SK-N-MC (cell line): ENCODE data around the gene HRH4.

Experiments used
- DNase-seq: peaks from one replicate; pipeline ENCODE4 v3.0.0-alpha.2; 2011; ENCODE audit warnings: low read depth, low spot score
- H3K27ac ChIP-seq: fragments of 200-600 bp; sonication (generic); 2 replicates; pipeline ENCODE4 v1.5.1; 2016; ENCODE audit warnings: mixed run types
- H3K36me3 ChIP-seq: fragments of 200-600 bp; sonication (generic); 2 replicates; pipeline ENCODE4 v1.6.1; 2017; ENCODE audit warnings: antibody characterized with exemption, low read length, mixed read lengths; ENCODE audit not compliant: insufficient read depth
- H3K4me3 ChIP-seq: fragments of 200-600 bp; sonication (generic); 2 replicates; pipeline ENCODE4 v1.5.1; 2016
- H3K9ac ChIP-seq: fragments of 200-600 bp; sonication (generic); 2 replicates; pipeline ENCODE4 v1.8.0; 2017; ENCODE audit warnings: mixed run types, mixed read lengths; ENCODE audit not compliant: insufficient read length
- H3K9me3 ChIP-seq: fragments of 200-600 bp; sonication (generic); 2 replicates; pipeline ENCODE4 v1.6.1; 2017; ENCODE audit warnings: low read depth, mild to moderate bottlenecking, antibody characterized with exemption, low read length, moderate library complexity, mixed read lengths
- EZH2 ChIP-seq: fragments of 200-600 bp; sonication (generic); IDR thresholded peaks from one replicate; pipeline ENCODE4 v1.6.1; 2017; ENCODE audit warnings: antibody characterized with exemption
- FOXP2 ChIP-seq: optimal IDR thresholded peaks from 2 replicates; pipeline ENCODE3; 2011; ENCODE audit warnings: mild to moderate bottlenecking, moderate library complexity; ENCODE audit not compliant: insufficient read depth; ENCODE audit errors: extremely low read length, control extremely low read depth
- POLR2AphosphoS5 ChIP-seq: IDR thresholded peaks from 2 replicates; pipeline ENCODE4 v1.6.1; 2012; ENCODE audit warnings: mild to moderate bottlenecking, low read depth, low read length, borderline replicate concordance

HRH4 gene

DNA sequence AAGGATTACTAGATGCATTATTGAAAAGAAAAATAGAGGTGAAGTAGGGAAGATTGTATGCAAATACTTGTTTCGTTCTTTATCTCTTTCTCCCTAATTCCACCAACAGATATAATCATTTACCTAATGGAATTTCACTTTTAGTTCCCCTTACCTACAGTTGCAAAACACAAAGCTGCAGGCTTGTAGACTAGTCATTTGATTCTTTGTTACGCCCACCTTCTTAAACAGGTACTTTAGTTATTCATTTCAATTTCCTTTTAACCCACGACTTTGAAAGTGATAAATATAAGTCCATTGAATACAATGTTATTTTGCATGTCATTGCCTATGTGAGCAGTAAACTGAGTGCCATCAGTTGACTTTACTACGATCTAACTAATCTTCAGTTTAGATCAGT lies 3.9 kb upstream of the HRH4 start:
- H3K4me3 ChIP-seq = no peak overlapping the region
- DNase-seq = no peak
- no peaks in the 10 kb centered on the region for H3K9me3 ChIP-seq
- no peak for TF ChIP-seq EZH2
- no peak for TF ChIP-seq POLR2AphosphoS5
- TF ChIP-seq FOXP2 = no peak
- no peak overlapping the region for H3K9ac ChIP-seq
- H3K36me3 ChIP-seq = peaks cover 4% of the 10 kb centered on the region; the same call in 1 of the 2 replicates
- H3K27ac ChIP-seq = no peak overlapping the region

DNA sequence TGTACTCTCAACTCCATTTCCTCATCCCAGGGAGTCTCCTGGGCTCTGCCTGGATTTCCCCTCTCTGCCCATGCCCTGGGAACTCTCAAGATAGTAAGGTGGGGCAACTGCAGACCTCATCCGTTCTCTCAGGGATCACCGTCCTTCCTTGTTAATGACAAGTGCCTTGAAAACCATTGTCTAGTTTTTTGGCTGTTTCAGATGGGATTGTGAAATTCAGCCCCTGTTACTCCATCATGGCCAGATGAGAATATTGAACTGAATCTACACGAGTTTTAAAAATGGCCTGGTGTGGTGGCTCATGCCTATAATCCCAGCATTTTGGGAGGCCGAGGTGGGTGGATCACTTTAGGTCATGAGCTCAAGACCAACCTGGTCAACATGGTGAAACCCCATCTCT lies 665 bp upstream of the HRH4 start:
- TF ChIP-seq FOXP2 (no peak), EZH2 (no peak), POLR2AphosphoS5 (no peak)
- Histone ChIP-seq H3K36me3 (no peaks in the 10 kb centered on the region; the same call in 1 of the 2 replicates), H3K27ac (no peak overlapping the region), H3K9ac (no peak overlapping the region), H3K4me3 (no peak overlapping the region), H3K9me3 (no peaks in the 10 kb centered on the region)
- DNase-seq = no peak

DNA sequence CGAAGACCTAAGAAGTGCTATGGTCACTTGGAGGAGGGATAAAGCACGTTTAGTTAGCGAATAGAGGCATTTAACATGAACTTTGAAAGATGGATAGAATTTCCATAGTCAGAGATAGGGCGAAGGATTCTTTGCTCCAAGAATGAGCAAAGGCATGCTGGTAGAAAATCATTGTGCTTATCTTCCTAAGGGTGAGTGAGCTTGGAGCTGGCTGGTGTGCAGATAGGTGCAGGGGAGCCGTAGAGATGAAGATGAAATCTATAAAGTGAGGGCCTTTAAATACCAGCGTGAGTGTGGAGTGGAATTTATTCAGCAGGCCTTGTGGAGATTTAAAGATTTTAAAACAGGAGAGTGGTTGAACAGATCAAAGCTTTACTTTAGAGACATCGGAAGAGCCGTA lies 1.6 kb downstream of the HRH4 start:
- TF ChIP-seq EZH2 (no peak), FOXP2 (no peak), POLR2AphosphoS5 (no peak)
- H3K27ac ChIP-seq = no peak overlapping the region
- H3K4me3 ChIP-seq = no peak overlapping the region
- DNase-seq = no peak
- no peaks in the 10 kb centered on the region for H3K36me3 ChIP-seq
- H3K9ac ChIP-seq = no peak overlapping the region
- no peaks in the 10 kb centered on the region for H3K9me3 ChIP-seq

DNA sequence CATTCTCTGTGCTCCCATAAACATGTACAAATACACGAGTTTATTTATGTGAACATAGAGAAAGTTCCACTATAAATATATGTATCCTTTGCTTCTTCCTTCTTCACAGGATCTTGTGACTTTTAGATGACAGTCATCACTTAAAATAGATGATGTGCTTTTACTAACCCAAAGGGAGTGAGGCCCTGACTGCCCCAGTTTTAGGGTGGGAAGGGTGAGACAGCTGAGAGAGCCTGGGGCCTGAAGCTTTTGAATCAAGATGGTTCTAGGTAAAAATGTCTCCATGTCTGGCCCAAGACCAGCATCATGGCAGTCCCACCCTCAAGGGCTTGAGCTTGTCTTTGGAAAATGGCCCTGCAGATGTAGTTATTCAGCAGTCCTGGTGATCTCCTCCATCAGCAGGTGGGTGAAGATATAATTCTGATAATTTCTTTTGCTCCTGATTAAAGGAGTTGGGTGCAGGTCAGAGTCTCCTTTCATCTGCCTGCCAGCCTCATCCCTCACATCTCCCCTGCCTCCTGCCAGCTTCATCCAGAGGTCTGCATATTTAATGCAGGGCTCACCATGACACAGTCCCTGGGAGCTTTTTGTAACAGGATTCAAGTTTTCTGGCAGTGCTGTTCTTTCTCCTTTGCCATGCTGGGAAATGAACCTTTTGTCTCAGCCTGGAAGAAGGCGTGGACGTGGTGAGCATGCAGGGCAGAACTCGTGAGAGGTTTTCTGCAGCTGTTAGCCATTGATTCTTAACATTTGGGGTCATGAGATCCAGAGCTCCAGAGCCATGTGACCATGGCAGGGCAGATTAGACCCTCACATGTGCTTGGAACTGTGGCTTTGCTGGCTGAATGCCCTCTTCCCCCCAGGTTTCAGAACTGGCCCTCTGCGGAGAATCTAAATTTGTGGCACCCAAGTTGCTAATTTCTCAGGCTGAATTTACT lies 2.7 kb downstream of the HRH4 start:
- no peak overlapping the region for H3K9ac ChIP-seq
- no peak for DNase-seq
- TF ChIP-seq EZH2 (no peak), FOXP2 (no peak), POLR2AphosphoS5 (no peak)
- H3K27ac ChIP-seq = no peak overlapping the region
- H3K4me3 ChIP-seq = no peak overlapping the region
- H3K9me3 ChIP-seq = no peaks in the 10 kb centered on the region
- H3K36me3 ChIP-seq = no peaks in the 10 kb centered on the region

DNA sequence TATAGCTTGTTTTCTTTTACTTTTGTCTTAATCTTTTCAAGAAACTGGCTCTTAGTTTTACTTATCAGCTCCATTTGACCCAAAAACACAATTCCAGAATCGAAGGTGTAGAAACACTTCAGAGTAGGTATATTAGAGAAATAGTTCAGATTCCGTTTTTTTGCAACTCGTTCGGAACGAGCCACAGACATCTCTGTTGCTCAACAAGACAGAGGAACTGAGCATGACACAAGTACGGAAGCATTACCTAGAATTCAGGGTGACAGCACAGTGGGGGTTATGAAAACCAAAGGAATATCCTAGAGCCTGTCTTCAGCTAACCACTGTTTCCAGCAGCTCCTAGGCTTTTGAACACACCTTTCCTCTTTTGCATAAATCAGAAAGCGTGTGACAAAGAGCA lies 5.0 kb downstream of the HRH4 start:
- H3K9me3 ChIP-seq = no peaks in the 10 kb centered on the region
- no peaks in the 10 kb centered on the region for H3K36me3 ChIP-seq
- no peak for TF ChIP-seq EZH2
- no peak for TF ChIP-seq POLR2AphosphoS5
- TF ChIP-seq FOXP2 = no peak
- H3K27ac ChIP-seq = no peak overlapping the region
- no peak overlapping the region for H3K9ac ChIP-seq
- no peak for DNase-seq
- no peak overlapping the region for H3K4me3 ChIP-seq

DNA sequence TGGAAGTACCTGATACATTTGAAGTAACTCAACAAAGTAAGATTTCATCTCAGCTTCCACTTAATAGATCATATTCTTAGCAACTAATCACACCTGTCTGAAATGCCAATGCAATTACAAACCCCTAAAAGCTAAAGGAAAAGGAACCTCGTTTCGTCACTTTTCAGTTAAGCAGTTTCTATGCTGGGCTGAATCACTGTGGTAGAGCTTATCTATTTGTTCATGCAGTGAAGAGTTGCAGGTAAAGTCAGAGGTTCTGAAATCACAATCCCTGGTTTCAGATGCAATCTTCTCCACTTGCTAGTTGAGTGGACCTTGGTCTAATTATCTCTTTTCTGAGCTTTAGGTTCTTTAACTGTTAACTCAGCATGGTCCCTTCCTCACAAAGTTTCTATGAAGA lies 6.3 kb downstream of the HRH4 start:
- H3K9me3 ChIP-seq = no peaks in the 10 kb centered on the region
- H3K36me3 ChIP-seq = no peaks in the 10 kb centered on the region
- DNase-seq = no peak
- no peak for TF ChIP-seq EZH2
- no peak for TF ChIP-seq FOXP2
- TF ChIP-seq POLR2AphosphoS5 = no peak
- H3K27ac ChIP-seq = no peak overlapping the region
- no peak overlapping the region for H3K4me3 ChIP-seq
- no peak overlapping the region for H3K9ac ChIP-seq

DNA sequence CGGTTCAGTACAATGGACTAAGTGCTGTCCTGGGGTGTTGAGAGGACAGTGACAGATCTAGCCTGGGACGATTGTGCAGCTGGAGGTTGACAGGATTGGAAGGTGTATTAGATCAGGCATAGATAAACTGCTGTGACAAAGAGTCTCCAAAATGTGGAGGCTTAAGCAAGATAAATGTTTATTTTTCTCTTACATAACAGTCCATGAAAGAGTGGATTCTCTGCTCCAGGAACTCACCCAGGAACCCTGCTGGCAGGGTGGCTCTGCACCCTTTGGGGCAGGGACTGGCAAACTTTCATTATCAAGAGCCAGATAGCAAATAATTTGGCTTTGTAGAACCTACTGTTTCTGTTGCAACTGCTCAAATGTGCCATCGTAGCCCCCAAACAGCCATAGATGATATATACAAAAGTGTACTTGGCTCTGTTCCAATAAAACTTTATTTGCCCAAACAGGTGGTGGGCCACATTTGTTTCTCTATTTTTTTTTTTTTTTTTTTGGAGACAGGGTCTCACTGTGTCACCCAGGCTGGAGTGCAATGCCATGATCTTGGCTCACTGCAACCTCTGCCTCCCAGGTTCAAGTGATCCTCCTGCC lies 9.7 kb downstream of the HRH4 start:
- no peaks in the 10 kb centered on the region for H3K9me3 ChIP-seq
- no peaks in the 10 kb centered on the region for H3K36me3 ChIP-seq
- H3K4me3 ChIP-seq = no peak overlapping the region
- no peak overlapping the region for H3K27ac ChIP-seq
- no peak for DNase-seq
- no peak overlapping the region for H3K9ac ChIP-seq
- TF ChIP-seq EZH2 = no peak
- TF ChIP-seq FOXP2 = no peak
- no peak for TF ChIP-seq POLR2AphosphoS5

DNA sequence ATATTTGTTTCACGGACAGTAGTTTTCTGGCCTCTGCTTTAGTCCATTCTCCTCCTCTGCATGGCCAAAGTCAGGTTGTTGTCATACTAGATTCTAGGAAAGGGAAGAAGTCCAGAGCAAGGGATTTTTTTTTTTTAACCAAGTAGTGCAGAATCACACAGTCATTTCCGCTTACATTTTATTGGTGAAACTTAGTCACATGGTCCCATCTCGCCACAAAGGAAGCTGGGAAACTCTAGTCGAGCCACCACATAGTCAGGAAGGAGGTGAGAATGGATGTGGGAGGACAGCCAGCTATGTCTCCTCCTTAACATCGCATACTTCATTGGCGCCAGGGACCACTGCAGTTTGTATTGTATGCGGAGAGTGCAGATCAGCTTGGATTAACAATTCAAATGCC lies 10.4 kb downstream of the HRH4 start:
- TF ChIP-seq EZH2 (no peak), FOXP2 (no peak)
- no peak overlapping the region for H3K4me3 ChIP-seq
- no peak overlapping the region for H3K27ac ChIP-seq

More for the DNA sequence above, 10.4 kb downstream of the HRH4 start:
- Histone ChIP-seq H3K9me3 (no peaks in the 10 kb centered on the region), H3K36me3 (no peaks in the 10 kb centered on the region), H3K9ac (no peak overlapping the region)
- no peak for DNase-seq
